Mesodermal cell (in vitro differentiated cells): ENCODE results near the gene DUSP9.

Experiments used
- H3K27ac ChIP-seq: 2 replicates; pipeline ENCODE4 v1.7.0; 2013; ENCODE audit warnings: mild to moderate bottlenecking, low read depth, low read length, moderate library complexity; ENCODE audit not compliant: severe bottlenecking
- H3K36me3 ChIP-seq: 2 replicates; pipeline ENCODE4 v1.7.1; 2013; ENCODE audit warnings: mild to moderate bottlenecking, low read length, moderate library complexity; ENCODE audit not compliant: control insufficient read depth, insufficient read depth
- H3K4me1 ChIP-seq: one replicate; pipeline ENCODE4 v1.7.1; 2013; ENCODE audit warnings: mild to moderate bottlenecking, low read length; ENCODE audit not compliant: insufficient read depth, control insufficient read depth, poor library complexity, severe bottlenecking
- H3K4me3 ChIP-seq: 2 replicates; pipeline ENCODE4 v1.7.0; 2013; ENCODE audit warnings: low read length, control low read depth, mild to moderate bottlenecking; ENCODE audit not compliant: insufficient read depth, poor library complexity, severe bottlenecking; ENCODE audit errors: extremely low read depth
- H3K9me3 ChIP-seq: 2 replicates; pipeline ENCODE4 v1.7.1; 2013; ENCODE audit warnings: mild to moderate bottlenecking, low read length, moderate library complexity; ENCODE audit not compliant: control insufficient read depth
- WGBS, 2 experiments: methylation state at CpG; one replicate each; pipeline ENCODE4 v1.1.5; 2013; ENCODE audit warnings: missing lambda C conversion rate in 2 of 2; ENCODE audit not compliant: insufficient coverage in 2 of 2; 5-methylcytosine and 5-hydroxymethylcytosine counted together

DUSP9 gene

GRCh38 chrX:153622661-153623309 lies 24.2 kb upstream of the DUSP9 start:
- Histone ChIP-seq H3K4me3 (no peak overlapping the region), H3K4me1 (no peaks in the 10 kb centered on the region), H3K27ac (no peak overlapping the region), H3K9me3 (no peaks in the 10 kb centered on the region), H3K36me3 (no peaks in the 10 kb centered on the region)
- 80 to 90% methylated on average over 5 of the region's 17 CpGs for WGBS, 2 experiments

GRCh38 chrX:153623310-153624029 lies 23.5 kb upstream of the DUSP9 start:
- no peaks in the 10 kb centered on the region for H3K9me3 ChIP-seq
- no peaks in the 10 kb centered on the region for H3K4me1 ChIP-seq
- no peak overlapping the region for H3K4me3 ChIP-seq
- no peaks in the 10 kb centered on the region for H3K36me3 ChIP-seq
- H3K27ac ChIP-seq: no peak overlapping the region
- 86 to 100% methylated on average over 2 to 8 of the region's 16 CpGs for WGBS, 2 experiments

GRCh38 chrX:153624196-153625091 lies 22.6 kb upstream of the DUSP9 start:
- WGBS, 2 experiments: 86 to 97% methylated on average over 4 of the region's 15 CpGs
- H3K4me3 ChIP-seq: no peak overlapping the region
- no peak overlapping the region for H3K27ac ChIP-seq
- H3K36me3 ChIP-seq: no peaks in the 10 kb centered on the region
- no peaks in the 10 kb centered on the region for H3K4me1 ChIP-seq
- no peaks in the 10 kb centered on the region for H3K9me3 ChIP-seq

- 92 to 93% methylated on average over 2 to 3 of the region's 21 CpGs for WGBS, 2 experiments
- Histone ChIP-seq H3K4me1 (no peaks in the 10 kb centered on the region), H3K9me3 (no peaks in the 10 kb centered on the region), H3K4me3 (no peak overlapping the region), H3K36me3 (no peaks in the 10 kb centered on the region), H3K27ac (no peak overlapping the region)
Observed at GRCh38 chrX:153625271-153626024, 21.6 kb upstream of the DUSP9 start.

- H3K4me3 ChIP-seq: no peak overlapping the region
- no peaks in the 10 kb centered on the region for H3K4me1 ChIP-seq
- H3K27ac ChIP-seq: no peak overlapping the region
- 80 to 87% methylated on average over 2 to 10 of the region's 16 CpGs for WGBS, 2 experiments
- no peaks in the 10 kb centered on the region for H3K9me3 ChIP-seq
- H3K36me3 ChIP-seq: no peaks in the 10 kb centered on the region
Observed at GRCh38 chrX:153626025-153626633, 20.9 kb upstream of the DUSP9 start.

- no peaks in the 10 kb centered on the region for H3K4me1 ChIP-seq
- 90% methylated on average over 2 to 15 of the region's 35 CpGs for WGBS, 2 experiments
- H3K27ac ChIP-seq: no peak overlapping the region
- no peaks in the 10 kb centered on the region for H3K9me3 ChIP-seq
- no peaks in the 10 kb centered on the region for H3K36me3 ChIP-seq
- no peak overlapping the region for H3K4me3 ChIP-seq
Observed at GRCh38 chrX:153626863-153627674, 19.9 kb upstream of the DUSP9 start.

GRCh38 chrX:153627675-153628111 lies 19.3 kb upstream of the DUSP9 start:
- no peak overlapping the region for H3K27ac ChIP-seq
- no peak overlapping the region for H3K4me3 ChIP-seq
- 76 to 89% methylated on average over 6 to 10 of the region's 15 CpGs for WGBS, 2 experiments
- H3K4me1 ChIP-seq: no peaks in the 10 kb centered on the region
- H3K36me3 ChIP-seq: no peaks in the 10 kb centered on the region
- no peaks in the 10 kb centered on the region for H3K9me3 ChIP-seq

GRCh38 chrX:153628129-153628528 lies 18.9 kb upstream of the DUSP9 start:
- WGBS, 2 experiments: 90 to 100% methylated on average over 2 to 3 of the region's 8 CpGs
- Histone ChIP-seq H3K36me3 (no peaks in the 10 kb centered on the region), H3K4me1 (no peaks in the 10 kb centered on the region), H3K9me3 (no peaks in the 10 kb centered on the region), H3K27ac (no peak overlapping the region), H3K4me3 (no peak overlapping the region)

- H3K9me3 ChIP-seq: no peaks in the 10 kb centered on the region
- H3K4me1 ChIP-seq: no peaks in the 10 kb centered on the region
- H3K27ac ChIP-seq: no peak overlapping the region
- WGBS, 2 experiments: 91 to 92% methylated on average over 5 to 8 of the region's 12 CpGs
- no peak overlapping the region for H3K4me3 ChIP-seq
- no peaks in the 10 kb centered on the region for H3K36me3 ChIP-seq
Observed at GRCh38 chrX:153628665-153629064, 18.3 kb upstream of the DUSP9 start.
